Karpas-422 (cell line): ENCODE data around the gene MTMR3. TPM values are rescaled to one million over a fixed set of nuclear protein-coding genes. Genes with fewer than 3 reads are reported as not detected.

Experiments
- DNase-seq: peaks from one replicate; pipeline ENCODE4 v3.0.0-alpha.2; 2015
- H2AFZ ChIP-seq: fragments of 200-600 bp; sonication (generic); 2 replicates; pipeline ENCODE4 v1.6.1; 2014; ENCODE audit warnings: antibody characterized with exemption, low read length, mixed read lengths
- H3K27ac ChIP-seq: fragments of 200-600 bp; sonication (generic); 2 replicates; pipeline ENCODE4 v1.5.1; 2014; ENCODE audit warnings: mild to moderate bottlenecking, low read length, moderate library complexity
- H3K27me3 ChIP-seq: fragments of 200-600 bp; sonication (generic); 2 replicates; pipeline ENCODE4 v1.6.1; 2014; ENCODE audit warnings: low read length, mixed read lengths
- H3K36me3 ChIP-seq: fragments of 200-600 bp; sonication (generic); 2 replicates; pipeline ENCODE4 v1.6.1; 2014; ENCODE audit warnings: low read length, mixed read lengths; ENCODE audit not compliant: insufficient read depth
- H3K4me1 ChIP-seq: fragments of 200-600 bp; sonication (generic); 2 replicates; pipeline ENCODE4 v1.6.1; 2014; ENCODE audit warnings: mild to moderate bottlenecking, low read length, mixed read lengths
- H3K4me2 ChIP-seq: fragments of 200-600 bp; sonication (generic); 2 replicates; pipeline ENCODE4 v1.6.1; 2014; ENCODE audit warnings: low read length, low read depth, mild to moderate bottlenecking; ENCODE audit not compliant: poor library complexity, severe bottlenecking
- H3K4me3 ChIP-seq: fragments of 200-600 bp; sonication (generic); 2 replicates; pipeline ENCODE4 v1.5.1; 2014; ENCODE audit warnings: mild to moderate bottlenecking, antibody characterized with exemption, low read length, mixed read lengths
- H3K79me2 ChIP-seq: fragments of 200-600 bp; sonication (generic); 2 replicates; pipeline ENCODE4 v1.6.1; 2014; ENCODE audit warnings: mild to moderate bottlenecking, low read length, mixed read lengths
- H3K9ac ChIP-seq: fragments of 200-600 bp; sonication (generic); 2 replicates; pipeline ENCODE4 v1.6.0; 2014; ENCODE audit warnings: low read length
- H3K9me2 ChIP-seq: fragments of 200-600 bp; sonication (generic), shearing (Covaris generic); replicated peaks from 2 replicates; pipeline ENCODE4 v1.6.0; 2014; ENCODE audit warnings: mild to moderate bottlenecking, low read length, moderate library complexity; ENCODE audit not compliant: insufficient read depth
- H3K9me3 ChIP-seq: fragments of 300-700, 200-600 bp; sonication (generic); 2 replicates; pipeline ENCODE4 v1.6.1; 2014; ENCODE audit warnings: low read length, mixed read lengths
- H4K20me1 ChIP-seq: fragments of 200-600 bp; sonication (generic); 2 replicates; pipeline ENCODE4 v1.6.1; 2014; ENCODE audit warnings: mild to moderate bottlenecking, antibody characterized with exemption, low read length, low read depth; ENCODE audit not compliant: insufficient read depth
- total RNA-seq: library from RNA; depleted of rRNA; stranded (reverse); fragments of >200 nt; shearing (Covaris generic); gene quantifications from 2 replicates; pipeline ENCODE4 v1.2.3, GENCODE V29; 2014; ENCODE audit warnings: low replicate concordance

Gene MTMR3
- total RNA-seq, 1 experiment from 2014 or later: 11.3 TPM

- no peaks in the 10 kb centered on the region for H3K27me3 ChIP-seq
- H3K79me2 ChIP-seq: no peaks in the 10 kb centered on the region
- no peak overlapping the region for H3K27ac ChIP-seq
- H3K36me3 ChIP-seq: no peaks in the 10 kb centered on the region
- DNase-seq: no peak
- no peak overlapping the region for H3K4me2 ChIP-seq
- no peak overlapping the region for H3K9ac ChIP-seq
- H3K9me2 ChIP-seq: no peaks in the 10 kb centered on the region
- H4K20me1 ChIP-seq: peaks cover 59% of the 10 kb centered on the region
- no peak overlapping the region for H3K4me3 ChIP-seq
- peaks cover 4% of the 10 kb centered on the region for H3K4me1 ChIP-seq
- H3K9me3 ChIP-seq: no peaks in the 10 kb centered on the region
- H2AFZ ChIP-seq: no peak overlapping the region
Measured at GRCh38 chr22:29912605-29913398, 29.8 kb downstream of the MTMR3 start.

GRCh38 chr22:29914165-29914564 lies 31.2 kb downstream of the MTMR3 start:
- Histone ChIP-seq H3K27ac (no peak overlapping the region), H3K36me3 (no peaks in the 10 kb centered on the region), H4K20me1 (peaks cover 60% of the 10 kb centered on the region), H3K4me1 (peaks cover 2% of the 10 kb centered on the region; the same call in 1 of the 2 replicates), H3K9me2 (no peaks in the 10 kb centered on the region), H3K4me2 (no peak overlapping the region), H3K9ac (no peak overlapping the region), H2AFZ (no peak overlapping the region), H3K4me3 (no peak overlapping the region), H3K9me3 (no peaks in the 10 kb centered on the region), H3K79me2 (no peaks in the 10 kb centered on the region), H3K27me3 (no peaks in the 10 kb centered on the region)
- no peak for DNase-seq

- Histone ChIP-seq H3K4me3 (no peak overlapping the region), H3K27me3 (no peaks in the 10 kb centered on the region), H3K9me2 (no peaks in the 10 kb centered on the region), H4K20me1 (peaks cover 61% of the 10 kb centered on the region), H3K9me3 (no peaks in the 10 kb centered on the region), H3K79me2 (no peaks in the 10 kb centered on the region), H3K9ac (no peak overlapping the region), H3K36me3 (no peaks in the 10 kb centered on the region), H3K27ac (no peak overlapping the region), H3K4me1 (peaks cover 2% of the 10 kb centered on the region; the same call in 1 of the 2 replicates), H3K4me2 (no peak overlapping the region), H2AFZ (no peak overlapping the region)
- DNase-seq: no peak
Measured at GRCh38 chr22:29914991-29915533, 32.1 kb downstream of the MTMR3 start.

- H3K4me2 ChIP-seq: no peak overlapping the region
- no peak overlapping the region for H3K9ac ChIP-seq
- peaks cover 55% of the 10 kb centered on the region for H4K20me1 ChIP-seq
- no peaks in the 10 kb centered on the region for H3K9me3 ChIP-seq
- no peak overlapping the region for H3K27ac ChIP-seq
- H3K36me3 ChIP-seq: no peaks in the 10 kb centered on the region
- H3K79me2 ChIP-seq: no peaks in the 10 kb centered on the region
- H2AFZ ChIP-seq: no peak overlapping the region
- H3K9me2 ChIP-seq: no peaks in the 10 kb centered on the region
- no peaks in the 10 kb centered on the region for H3K27me3 ChIP-seq
- peaks cover 2% of the 10 kb centered on the region; the same call in 1 of the 2 replicates for H3K4me1 ChIP-seq
- H3K4me3 ChIP-seq: no peak overlapping the region
- DNase-seq: no peak
Measured at GRCh38 chr22:29916007-29916544, 33.1 kb downstream of the MTMR3 start.

- Histone ChIP-seq H3K9me2 (no peaks in the 10 kb centered on the region), H3K27me3 (no peaks in the 10 kb centered on the region), H3K9me3 (no peaks in the 10 kb centered on the region), H4K20me1 (peaks cover 56% of the 10 kb centered on the region), H3K9ac (no peak overlapping the region), H3K79me2 (no peaks in the 10 kb centered on the region), H3K27ac (no peak overlapping the region), H3K36me3 (no peaks in the 10 kb centered on the region), H3K4me3 (no peak overlapping the region), H3K4me2 (no peak overlapping the region), H3K4me1 (peaks cover 2% of the 10 kb centered on the region; the same call in 1 of the 2 replicates), H2AFZ (no peak overlapping the region)
- DNase-seq: no peak
Measured at GRCh38 chr22:29917052-29917902, 34.3 kb downstream of the MTMR3 start.

GRCh38 chr22:29925402-29925801 lies 42.4 kb downstream of the MTMR3 start:
- H3K4me2 ChIP-seq: no peak overlapping the region

GRCh38 chr22:29926057-29926456 lies 43.1 kb downstream of the MTMR3 start:
- Histone ChIP-seq H4K20me1 (peaks cover 28% of the 10 kb centered on the region), H3K9ac (no peak overlapping the region), H3K9me2 (no peaks in the 10 kb centered on the region), H3K4me2 (no peak overlapping the region), H3K79me2 (no peaks in the 10 kb centered on the region), H3K4me1 (no peaks in the 10 kb centered on the region), H2AFZ (no peak overlapping the region), H3K4me3 (no peak overlapping the region), H3K27me3 (0 out of 2 replicates have a peak, but pooled peaks cover 2% of the 10 kb centered on the region), H3K27ac (no peak overlapping the region), H3K9me3 (peaks cover 4% of the 10 kb centered on the region; the same call in 1 of the 2 replicates), H3K36me3 (no peaks in the 10 kb centered on the region)
- no peak for DNase-seq

More at GRCh38 chr22:29925402-29925801, 42.4 kb downstream of the MTMR3 start:
- Histone ChIP-seq H2AFZ (no peak overlapping the region), H3K4me3 (no peak overlapping the region), H3K27ac (no peak overlapping the region), H3K79me2 (no peaks in the 10 kb centered on the region), H3K4me1 (no peaks in the 10 kb centered on the region), H4K20me1 (peaks cover 28% of the 10 kb centered on the region), H3K27me3 (0 out of 2 replicates have a peak, but pooled peaks cover 2% of the 10 kb centered on the region), H3K9me2 (no peaks in the 10 kb centered on the region), H3K9me3 (peaks cover 4% of the 10 kb centered on the region; the same call in 1 of the 2 replicates), H3K36me3 (no peaks in the 10 kb centered on the region), H3K9ac (no peak overlapping the region)
- DNase-seq: no peak
